Neutrophil (primary cell): ENCODE measurements around the gene OR51I1.

Source experiments
- H3K27ac ChIP-seq: fragments of 200-600 bp; sonication (generic); 2 replicates; pipeline ENCODE4 v1.5.1; 2016; ENCODE audit warnings: mild to moderate bottlenecking, moderate library complexity
- H3K27me3 ChIP-seq: fragments of 200-600 bp; sonication (generic); 2 replicates; pipeline ENCODE4 v1.6.0; 2016; ENCODE audit warnings: mild to moderate bottlenecking
- H3K36me3 ChIP-seq: fragments of 200-600 bp; sonication (generic); 2 replicates; pipeline ENCODE4 v1.5.1; 2017
- H3K4me1 ChIP-seq, 2 experiments: fragments of 200-600 bp in 1 of 2; sonication (generic) in 1 of 2; 1 replicate in 1 of 2; 2 replicates in 1 of 2; pipeline versions ENCODE4 v1.5.1 to v1.6.1; 2013 to 2016; ENCODE audit warnings: low read depth in 1 of 2, low read length in 1 of 2, mild to moderate bottlenecking in 1 of 2, moderate library complexity in 1 of 2; ENCODE audit not compliant: control insufficient read depth in 1 of 2, insufficient read depth in 1 of 2
- H3K4me3 ChIP-seq, 2 experiments: fragments of 200-600 bp in 1 of 2; sonication (generic) in 1 of 2; 1 replicate in 1 of 2; 2 replicates in 1 of 2; pipeline ENCODE4 v1.5.1; 2013 to 2016; ENCODE audit warnings: low read depth in 1 of 2, low read length in 1 of 2, mild to moderate bottlenecking in 1 of 2, moderate library complexity in 1 of 2
- H3K9me3 ChIP-seq: fragments of 200-600 bp; sonication (generic); 2 replicates; pipeline ENCODE4 v1.5.1; 2016
- CTCF ChIP-seq: fragments of 200-600 bp; sonication (generic); IDR thresholded peaks from 2 replicates; pipeline ENCODE4 v1.5.1; 2016; ENCODE audit warnings: antibody characterized with exemption

The OR51I1 gene

GRCh38 chr11:5420993-5421392, 20.3 kb downstream of the OR51I1 start:
- no peaks in the 10 kb centered on the region for H3K36me3 ChIP-seq
- H3K4me1 ChIP-seq = no peaks in the 10 kb centered on the region
- no peaks in the 10 kb centered on the region for H3K27me3 ChIP-seq
- H3K9me3 ChIP-seq = no peaks in the 10 kb centered on the region
- H3K4me3 ChIP-seq = no peak overlapping the region
- no peak for TF ChIP-seq CTCF
- H3K27ac ChIP-seq = no peak overlapping the region

GRCh38 chr11:5405173-5405572, 36.1 kb downstream of the OR51I1 start:
- Histone ChIP-seq H3K27ac (no peak overlapping the region), H3K27me3 (no peaks in the 10 kb centered on the region)

GRCh38 chr11:5398936-5399335, 42.4 kb downstream of the OR51I1 start:
- H3K4me3 ChIP-seq = no peak overlapping the region
- no peaks in the 10 kb centered on the region for H3K36me3 ChIP-seq
- H3K27ac ChIP-seq = no peak overlapping the region
- H3K27me3 ChIP-seq = no peaks in the 10 kb centered on the region
- H3K9me3 ChIP-seq = no peaks in the 10 kb centered on the region
- H3K4me1 ChIP-seq = no peaks in the 10 kb centered on the region
- TF ChIP-seq CTCF = no peak

More at GRCh38 chr11:5405173-5405572, 36.1 kb downstream of the OR51I1 start:
- no peaks in the 10 kb centered on the region for H3K36me3 ChIP-seq
- H3K4me3 ChIP-seq = no peak overlapping the region
- no peaks in the 10 kb centered on the region for H3K4me1 ChIP-seq
- TF ChIP-seq CTCF = no peak
- H3K9me3 ChIP-seq = no peaks in the 10 kb centered on the region

- Histone ChIP-seq H3K4me1 (no peaks in the 10 kb centered on the region), H3K4me3 (no peak overlapping the region), H3K36me3 (no peaks in the 10 kb centered on the region), H3K27ac (no peak overlapping the region), H3K9me3 (no peaks in the 10 kb centered on the region), H3K27me3 (no peaks in the 10 kb centered on the region)
- no peak for TF ChIP-seq CTCF
Observed at GRCh38 chr11:5394091-5394490, 47.2 kb downstream of the OR51I1 start.
